GM19455 (cell line): Measurements from ENCODE around the gene BEX2.

Experiments
- ATAC-seq: cut with Tn5 transposase; IDR thresholded peaks from one replicate; pipeline ENCODE4 v1.9.1; 2021; ENCODE audit not compliant: unreplicated experiment

The BEX2 gene

GRCh38 chrX:103274284-103274683 lies 36.5 kb downstream of the BEX2 start:
- no peak for ATAC-seq
